Activated gamma-delta T cell treated with anti-CD3 and anti-CD28 coated beads, Interleukin-2, amount 50 U/mL, for 16 hours (primary cell): ENCODE data around the gene CLCA1.
"Not testable (repeated sequence)": the region's sequence is repeated elsewhere in the genome, so short reads cannot be mapped to it uniquely, and the experiment has no call there.

Experiments
- DNase-seq: peaks from one replicate; pipeline ENCODE4 v3.0.0-alpha.2; 2020; ENCODE audit warnings: low read depth

Gene CLCA1

GRCh38 chr1:86466109-86466844 is 2.5 kb upstream of the CLCA1 start:
- DNase-seq: no peak

GRCh38 chr1:86466986-86467385 is 1.7 kb upstream of the CLCA1 start:
- no peak for DNase-seq

DNA sequence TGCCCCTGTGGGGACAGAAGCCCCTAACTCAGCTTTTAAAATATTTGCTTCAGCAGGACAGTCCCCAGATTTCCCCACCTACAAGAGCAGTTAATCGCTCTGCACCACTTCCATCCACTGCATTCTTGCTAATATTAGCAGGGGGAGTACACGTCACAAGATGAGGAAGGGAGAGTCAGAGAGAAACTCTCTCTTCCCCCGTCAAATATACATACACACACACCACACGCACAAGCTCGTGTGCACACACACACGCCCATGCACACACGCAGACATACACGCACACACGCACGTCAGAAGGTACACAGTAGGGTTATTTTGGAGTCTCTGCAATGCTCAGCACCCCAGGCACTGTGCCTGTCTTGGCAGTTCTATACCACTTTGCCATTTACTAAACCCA is 2.1 kb downstream of the CLCA1 start:
- DNase-seq: no peak

GRCh38 chr1:86471291-86471690 is 2.6 kb downstream of the CLCA1 start:
- no peak for DNase-seq

GRCh38 chr1:86472152-86472551 is 3.4 kb downstream of the CLCA1 start:
- no peak for DNase-seq

DNA sequence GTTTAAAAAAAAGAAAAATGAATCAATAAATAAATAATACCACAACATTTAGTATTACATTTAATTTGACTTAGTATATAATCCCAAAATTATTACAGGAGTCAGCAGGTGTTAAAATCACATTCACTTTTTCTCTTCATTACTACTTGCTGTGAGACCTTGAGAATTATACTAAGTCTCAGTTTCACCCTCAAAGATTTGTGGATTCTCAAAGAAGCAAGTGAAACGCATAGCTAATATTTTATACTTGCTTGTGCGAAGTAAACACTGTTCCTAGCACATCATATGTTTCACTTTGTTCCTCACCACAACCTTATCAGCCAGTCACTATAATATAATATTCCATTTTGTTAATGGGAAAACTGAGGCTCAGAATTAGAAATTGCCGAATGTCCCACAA is 4.0 kb downstream of the CLCA1 start:
- DNase-seq: no peak

DNA sequence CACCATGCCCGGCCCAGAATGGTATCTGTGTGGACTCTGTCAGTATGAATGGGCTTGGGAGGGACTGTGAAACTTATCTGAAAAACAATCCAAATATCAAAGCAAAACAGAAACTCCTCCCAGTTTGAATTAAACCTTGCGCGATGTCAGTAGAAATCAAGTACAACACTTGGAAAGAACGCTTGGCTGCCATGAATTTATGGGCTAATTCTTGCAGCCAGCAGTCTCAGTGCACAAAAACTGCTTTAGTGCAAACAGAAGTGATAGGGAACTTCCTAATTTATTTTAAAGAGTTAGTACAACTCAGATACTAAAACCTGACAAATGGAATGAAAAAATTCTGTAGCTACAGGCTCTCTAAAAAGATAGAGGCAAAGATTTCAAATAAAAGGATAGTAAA is 8.5 kb downstream of the CLCA1 start:
- DNase-seq: no peak

DNA sequence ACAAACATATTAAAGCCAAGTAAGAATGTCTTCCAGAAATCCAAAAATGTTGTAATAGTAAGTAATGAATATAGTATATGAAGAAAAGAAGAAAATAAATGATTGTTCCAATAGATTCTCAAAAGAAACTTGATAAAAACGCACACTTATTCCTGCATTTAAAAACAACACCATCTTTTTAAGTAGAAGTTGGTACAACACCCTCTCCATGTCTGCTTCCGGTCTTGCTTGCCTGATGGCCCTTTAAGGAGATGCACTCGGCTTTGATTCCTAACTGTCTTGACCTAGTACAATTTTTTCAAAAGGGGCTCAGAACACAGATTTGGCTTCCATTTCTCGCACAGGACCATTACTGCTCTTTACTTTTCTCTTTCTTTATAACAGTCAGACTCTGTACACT is 9.0 kb downstream of the CLCA1 start:
- DNase-seq: no peak

GRCh38 chr1:86478416-86479156 is 9.9 kb downstream of the CLCA1 start:
- no peak for DNase-seq

- no peak for DNase-seq
Measured at GRCh38 chr1:86481966-86482365, 13.2 kb downstream of the CLCA1 start.

GRCh38 chr1:86487131-86487810 is 18.5 kb downstream of the CLCA1 start:
- no peak for DNase-seq

DNA sequence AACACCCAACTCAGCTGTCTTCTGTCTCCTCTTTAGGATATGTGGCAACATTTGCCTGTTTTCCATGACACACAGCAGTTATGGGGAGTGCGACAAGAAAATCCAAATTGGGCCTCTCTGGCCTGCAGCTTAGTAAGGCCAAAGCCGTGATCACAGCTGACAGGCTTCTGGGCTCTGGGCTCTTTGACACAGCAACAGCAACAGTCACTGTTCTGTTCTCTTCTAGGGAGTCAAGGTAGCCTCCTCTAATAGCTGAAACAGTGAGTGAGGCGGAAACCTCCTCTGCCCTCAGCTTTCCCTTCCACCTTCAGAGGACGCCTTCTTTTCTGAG is 19.0 kb downstream of the CLCA1 start:
- no peak for DNase-seq

- DNase-seq: no peak
Measured at GRCh38 chr1:86489242-86489878, 20.6 kb downstream of the CLCA1 start.

DNA sequence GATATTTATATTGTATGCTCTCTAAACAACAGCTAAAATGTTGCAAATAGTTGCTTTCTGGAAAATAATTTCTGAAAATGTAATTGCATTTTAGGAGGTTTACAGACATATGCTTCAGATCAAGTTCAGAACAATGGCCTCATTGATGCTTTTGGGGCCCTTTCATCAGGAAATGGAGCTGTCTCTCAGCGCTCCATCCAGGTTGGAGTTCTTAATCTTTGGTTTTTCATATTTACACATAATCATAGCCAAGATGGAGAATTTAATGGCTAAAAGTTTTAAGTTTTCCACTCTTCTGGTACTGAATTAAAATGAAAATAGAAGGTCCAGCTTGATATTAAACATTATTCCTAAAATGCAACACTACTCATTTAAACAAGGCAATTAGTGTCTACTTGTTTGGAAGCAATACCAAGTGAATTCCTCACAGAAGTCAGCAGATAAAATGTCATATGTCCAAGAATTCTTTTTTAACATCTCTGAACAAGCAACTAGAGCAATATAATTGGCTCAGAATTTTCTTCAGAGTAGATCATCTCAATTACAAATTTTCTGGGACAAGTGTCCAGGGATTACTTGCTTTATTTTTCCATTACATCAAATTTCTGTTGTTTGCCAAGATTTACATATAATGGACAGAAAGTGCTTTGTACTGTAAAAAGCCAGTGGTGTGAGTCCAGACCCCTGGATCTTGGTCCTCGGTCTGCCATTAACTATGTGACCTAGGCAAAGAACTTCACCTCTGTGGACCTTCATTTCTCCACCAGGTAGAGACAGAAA is 22.6 kb downstream of the CLCA1 start:
- no peak for DNase-seq

DNA sequence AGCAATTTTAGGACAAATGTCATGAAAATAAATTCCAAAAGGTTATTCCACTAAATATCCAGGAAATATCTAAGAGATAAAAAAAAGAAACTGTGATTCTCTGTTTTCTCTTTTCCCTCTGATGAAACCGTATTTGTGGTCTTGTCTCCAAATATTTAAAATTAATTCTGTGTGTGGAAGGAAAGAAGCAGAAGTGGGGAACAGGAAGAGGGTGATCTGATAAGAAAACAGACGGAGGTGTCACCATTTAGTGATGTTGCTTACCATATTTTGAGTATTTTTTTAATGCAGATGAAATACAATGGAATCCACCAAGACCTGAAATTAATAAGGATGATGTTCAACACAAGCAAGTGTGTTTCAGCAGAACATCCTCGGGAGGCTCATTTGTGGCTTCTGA is 29.6 kb downstream of the CLCA1 start:
- no peak for DNase-seq

- DNase-seq: no peak
Measured at GRCh38 chr1:86499987-86500593, 31.4 kb downstream of the CLCA1 start.

DNA sequence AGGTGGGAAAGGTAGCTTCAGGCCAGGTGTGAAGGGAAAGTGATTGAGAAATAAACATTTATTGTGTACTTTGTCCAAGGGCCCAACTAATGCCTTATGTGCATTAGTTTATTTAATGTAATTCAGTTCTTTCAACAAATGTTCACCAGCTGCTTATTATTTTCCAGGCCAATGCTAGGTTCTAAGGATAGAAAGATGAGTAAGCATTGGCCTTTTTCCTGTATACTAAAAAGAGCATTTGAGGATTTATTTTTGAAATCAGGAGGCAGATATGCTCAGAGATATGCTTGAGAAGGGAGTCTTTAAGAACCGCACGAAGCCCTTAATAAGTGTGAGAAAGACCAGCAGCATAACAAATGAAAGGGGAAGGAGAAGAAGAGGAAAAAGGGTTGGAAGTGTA is 32.0 kb downstream of the CLCA1 start:
- DNase-seq: no peak

DNA sequence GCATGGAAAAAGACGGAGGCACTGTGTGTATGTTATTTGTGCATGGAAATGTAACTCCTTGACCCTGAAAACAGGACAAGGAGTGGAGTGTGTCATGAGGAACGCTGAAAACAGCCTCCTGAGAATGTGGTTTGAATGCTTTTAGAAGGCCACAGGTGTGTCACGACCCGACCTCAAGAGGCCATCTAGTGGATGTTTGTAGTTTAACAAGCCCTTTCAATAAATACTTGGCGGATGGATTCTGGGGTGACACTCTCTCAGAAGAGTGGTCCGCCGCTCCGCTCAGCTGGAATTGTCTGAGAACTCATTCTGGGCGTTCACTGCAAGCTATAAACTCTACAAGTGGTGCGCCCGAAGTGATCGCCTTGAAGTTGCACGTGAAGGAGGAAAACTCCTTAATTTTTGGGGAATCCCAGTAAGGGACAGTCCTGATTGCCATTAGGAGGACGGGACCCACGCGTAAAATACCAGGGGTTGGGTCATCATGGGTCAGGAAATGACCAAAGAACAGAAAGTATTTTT is 33.5 kb downstream of the CLCA1 start:
- DNase-seq: not testable (repeated sequence)

GRCh38 chr1:86502721-86503405 is 34.1 kb downstream of the CLCA1 start:
- no peak for DNase-seq

- no peak for DNase-seq
Measured at GRCh38 chr1:86503406-86504136, 34.8 kb downstream of the CLCA1 start.
